MCF 10A (cell line): Measurements from ENCODE around the gene TMEM91. TPM values are rescaled to one million over a fixed set of nuclear protein-coding genes. Genes with fewer than 3 reads are reported as not detected.
A peak's percentile ranks its signal among the peaks of the same experiment; 100 is the strongest.

ENCODE experiments used
- BruUV-seq: library from RNA; stranded (reverse); fragments of 400-500 nt; replicated peaks from 2 replicates; lab custom pipeline; 2021; lab: Mats Ljungman, UMichigan
- CTCF ChIA-PET: fragments of 300-600 bp; sonication (Branson Sonifier 250); formaldehyde crosslinking; extraction: SDS; loops from one replicate; lab custom pipeline; 2021; ENCODE audit warnings: antibody characterized with exemption, inconsistent platforms; lab: Yijun Ruan, JAX
- POLR2A ChIA-PET: fragments of 300-600, 350-650 bp; sonication (Branson Sonifier 250); formaldehyde crosslinking; extraction: SDS; loops from one replicate; lab custom pipeline; 2020; ENCODE audit warnings: antibody characterized with exemption, inconsistent platforms; lab: Yijun Ruan, JAX
- DNase-seq: peaks from one replicate; pipeline ENCODE4 v3.0.0-alpha.2; 2018; ENCODE audit not compliant: unreplicated experiment
- H3K27ac Mint-ChIP-seq: one replicate; pipeline ENCODE4 v1.8.0; 2022; ENCODE audit warnings: mild to moderate bottlenecking, low read depth, mixed read lengths; ENCODE audit not compliant: unreplicated experiment
- H3K27me3 Mint-ChIP-seq: one replicate; pipeline ENCODE4 v1.8.0; 2022; ENCODE audit warnings: mixed read lengths; ENCODE audit not compliant: insufficient read depth, unreplicated experiment
- H3K36me3 Mint-ChIP-seq: one replicate; pipeline ENCODE4 v1.8.0; 2022; ENCODE audit warnings: mild to moderate bottlenecking, moderate library complexity, mixed read lengths; ENCODE audit not compliant: insufficient read depth, unreplicated experiment
- H3K4me1 Mint-ChIP-seq: one replicate; pipeline ENCODE4 v1.8.0; 2022; ENCODE audit warnings: mixed read lengths; ENCODE audit not compliant: insufficient read depth, unreplicated experiment
- H3K4me3 Mint-ChIP-seq: one replicate; pipeline ENCODE4 v1.8.0; 2022; ENCODE audit warnings: mild to moderate bottlenecking, moderate library complexity, mixed read lengths; ENCODE audit not compliant: unreplicated experiment
- H3K9me3 Mint-ChIP-seq: one replicate; pipeline ENCODE4 v1.8.0; 2022; ENCODE audit warnings: mixed read lengths; ENCODE audit not compliant: unreplicated experiment
- CTCF ChIP-seq: fragments of 200-600 bp; IDR thresholded peaks from one replicate; pipeline ENCODE4 v1.8.0; 2022; ENCODE audit warnings: antibody characterized with exemption, mild to moderate bottlenecking; ENCODE audit not compliant: unreplicated experiment
- intact Hi-C: fragments of 100-400 bp; cut with micrococcal nuclease; formaldehyde crosslinking; loops from 2 replicates; pipeline ENCODE4 v1.14.1; 2022
- total RNA-seq: library from RNA; stranded (reverse); gene quantifications from 2 replicates; pipeline ENCODE4 v1.2.3, GENCODE V29; 2022

The TMEM91 gene
- total RNA-seq, 1 experiment from 2014 or later: 6.1 TPM

DNA sequence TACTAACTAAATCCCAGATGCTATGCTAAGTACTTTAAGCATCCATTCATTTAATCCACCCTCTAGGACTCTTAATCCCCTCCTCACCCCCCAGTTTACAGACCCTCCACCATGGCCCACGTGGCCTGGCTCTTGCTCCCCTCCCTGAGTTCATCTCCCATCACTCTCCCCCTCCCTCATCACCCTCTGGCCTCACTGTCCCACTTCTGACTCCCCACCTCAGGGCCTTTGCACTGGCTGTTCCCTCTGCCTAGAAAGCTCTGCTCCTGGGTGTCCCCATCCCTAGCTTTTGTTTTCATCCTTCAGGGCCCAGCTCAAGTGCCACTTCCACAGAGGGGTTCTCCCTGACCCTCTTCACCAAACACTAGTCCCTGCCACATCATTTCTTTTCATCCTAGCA, 16.6 kb upstream of the TMEM91 start:
- intact Hi-C loops: no loop called here
- POLR2A ChIA-PET: interaction anchor here (0.9 kb wide), 1 partner anchor 32 kb away, joined by 3 read pairs; no protein-coding TSS in a partner anchor
- Mint-ChIP-seq H3K9me3 (no peaks in the 10 kb centered on the region), H3K27ac (no peak overlapping the region), H3K4me3 (no peak overlapping the region), H3K36me3 (peaks cover 12% of the 10 kb centered on the region), H3K27me3 (no peaks in the 10 kb centered on the region), H3K4me1 (no peaks in the 10 kb centered on the region)
- no peak for DNase-seq
- no TSS peak for BruUV-seq
- CTCF ChIA-PET: interaction anchor here (0.6 to 1.5 kb wide), 2 partner anchors 51 to 385 kb away, joined by 4 to 6 read pairs; no protein-coding TSS in a partner anchor
- no peak for TF ChIP-seq CTCF

GRCh38 chr19:41362143-41362847, 14.0 kb upstream of the TMEM91 start:
- Mint-ChIP-seq H3K9me3 (no peaks in the 10 kb centered on the region), H3K36me3 (peaks cover 6% of the 10 kb centered on the region), H3K4me1 (peaks cover 14% of the 10 kb centered on the region), H3K4me3 (peak overlapping the region; percentile 98), H3K27ac (peak overlapping the region; percentile 100), H3K27me3 (no peaks in the 10 kb centered on the region)
- POLR2A ChIA-PET: interaction anchor here (1.6 to 3.4 kb wide), 4 partner anchors 10 to 19 kb away, joined by 5 to 41 read pairs (median 16); partner anchors contain the start of gene TGFB1
- no peak for TF ChIP-seq CTCF
- DNase-seq: no peak
- intact Hi-C loops: no loop called here
- CTCF ChIA-PET: interaction anchor here (0.5 to 4.2 kb wide), 3 partner anchors 8 to 1495 kb away, joined by 3 to 34 read pairs (median 3); partner anchors contain the start of gene TGFB1
- BruUV-seq: no TSS peak

GRCh38 chr19:41363371-41363752, 13.0 kb upstream of the TMEM91 start:
- Mint-ChIP-seq H3K9me3 (no peaks in the 10 kb centered on the region), H3K27me3 (no peaks in the 10 kb centered on the region), H3K4me3 (peak overlapping the region; percentile 98), H3K27ac (peak overlapping the region; percentile 100), H3K4me1 (peaks cover 21% of the 10 kb centered on the region), H3K36me3 (peaks cover 6% of the 10 kb centered on the region)
- no TSS peak for BruUV-seq
- no peak for TF ChIP-seq CTCF
- DNase-seq: no peak
- intact Hi-C loops: no loop called here
- POLR2A ChIA-PET: interaction anchor here (0.6 to 3.4 kb wide), 22 partner anchors 9 to 939 kb away, joined by 3 to 41 read pairs (median 5); partner anchors contain the start of genes BCKDHA, CCDC97, DMAC2 and EXOSC5
- CTCF ChIA-PET: interaction anchor here (0.6 to 4.2 kb wide), 8 partner anchors 10 to 852 kb away, joined by 3 to 34 read pairs (median 4); partner anchors contain the start of gene TGFB1
